Activated CD4-positive, CD25-positive, alpha-beta regulatory T cell treated with anti-CD3 and anti-CD28 coated beads, Interleukin-2, amount 50 U/mL, for 24 hours (primary cell): Measurements from ENCODE around the gene NKX2-1.

Source experiments
- ATAC-seq, 2 donors: fragments of 150-1000 bp; cut with Tn5 transposase; one replicate each; pipeline ENCODE4 v1.10.0; 2021; ENCODE audit warnings: mild to moderate bottlenecking in 1 of 2, moderate library complexity in 1 of 2

NKX2-1 gene

GRCh38 chr14:36517242-36518030, 2.6 kb downstream of the NKX2-1 start:
- no peak for ATAC-seq

GRCh38 chr14:36516719-36517241, 3.3 kb downstream of the NKX2-1 start:
- ATAC-seq: no peak

GRCh38 chr14:36515896-36516718, 3.9 kb downstream of the NKX2-1 start:
- no peak for ATAC-seq

DNA sequence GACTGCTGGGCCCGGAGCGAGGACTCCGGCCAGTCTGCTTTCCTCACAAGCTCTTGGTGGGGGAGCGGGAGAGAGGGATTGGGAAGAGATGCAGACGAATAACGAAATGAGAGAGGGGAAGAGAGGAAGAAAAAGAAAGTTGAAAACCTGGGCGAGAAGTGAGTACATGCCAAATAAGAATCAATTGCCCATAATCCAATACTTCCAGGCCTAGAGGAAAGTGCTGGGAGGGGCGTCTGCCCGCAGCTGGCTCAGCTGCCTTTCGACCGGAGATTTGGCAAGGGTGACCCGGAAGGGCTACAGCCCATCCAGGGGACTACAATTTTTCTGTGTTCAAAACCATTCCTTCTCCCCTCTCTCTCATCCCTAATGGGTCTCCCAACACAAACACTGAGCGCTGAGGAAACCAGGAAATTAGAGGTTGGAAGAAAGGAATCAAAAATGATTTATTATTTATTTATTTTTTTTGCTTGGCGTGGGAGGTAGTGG, 4.9 kb downstream of the NKX2-1 start:
- ATAC-seq: no peak

GRCh38 chr14:36514278-36515104, 5.5 kb downstream of the NKX2-1 start:
- no peak for ATAC-seq

DNA sequence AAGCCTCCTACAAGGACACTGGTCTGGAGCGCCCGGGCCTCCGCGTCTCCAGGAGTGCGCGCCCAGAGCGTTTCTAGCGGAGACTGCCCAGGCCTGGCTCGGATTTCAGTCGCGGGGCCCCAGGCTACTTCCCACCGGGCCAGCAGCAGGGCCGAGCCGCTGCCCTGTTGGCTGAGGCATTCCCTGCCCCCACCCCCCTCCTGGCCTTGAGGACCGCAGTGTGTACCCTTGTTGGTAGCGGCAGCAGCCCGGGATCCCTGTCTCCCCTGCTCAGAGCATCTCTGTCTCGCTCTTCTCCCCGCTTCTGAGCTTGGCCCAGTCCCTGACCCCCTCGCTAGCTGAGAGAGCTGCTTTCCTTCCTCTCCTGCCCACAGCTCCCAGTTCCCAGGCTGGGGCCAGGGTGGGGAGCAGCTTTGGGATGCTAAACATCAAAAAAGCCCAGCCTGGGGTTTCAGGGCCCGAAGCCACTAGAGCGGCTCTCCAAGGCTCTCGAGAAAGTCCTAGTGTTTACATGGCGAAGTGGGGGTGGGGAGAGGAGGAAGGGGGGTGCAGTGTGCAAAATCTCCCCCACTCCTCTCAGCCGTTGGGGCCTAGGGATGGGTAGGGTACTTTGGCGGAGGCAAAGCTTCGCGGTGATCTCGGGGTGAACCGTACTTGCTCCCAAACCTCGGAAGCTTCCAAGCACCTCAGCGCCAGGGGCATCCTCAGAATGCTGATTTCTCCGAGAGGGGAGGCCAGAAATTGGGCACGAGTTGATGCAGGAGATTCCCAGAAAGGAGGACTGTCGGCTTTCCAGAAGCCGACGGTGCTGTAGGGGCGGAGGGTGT, 6.4 kb downstream of the NKX2-1 start:
- no peak for ATAC-seq

- ATAC-seq: no peak
These were observed 7.0 kb downstream of the NKX2-1 start for GRCh38 chr14:36513012-36513420.

DNA sequence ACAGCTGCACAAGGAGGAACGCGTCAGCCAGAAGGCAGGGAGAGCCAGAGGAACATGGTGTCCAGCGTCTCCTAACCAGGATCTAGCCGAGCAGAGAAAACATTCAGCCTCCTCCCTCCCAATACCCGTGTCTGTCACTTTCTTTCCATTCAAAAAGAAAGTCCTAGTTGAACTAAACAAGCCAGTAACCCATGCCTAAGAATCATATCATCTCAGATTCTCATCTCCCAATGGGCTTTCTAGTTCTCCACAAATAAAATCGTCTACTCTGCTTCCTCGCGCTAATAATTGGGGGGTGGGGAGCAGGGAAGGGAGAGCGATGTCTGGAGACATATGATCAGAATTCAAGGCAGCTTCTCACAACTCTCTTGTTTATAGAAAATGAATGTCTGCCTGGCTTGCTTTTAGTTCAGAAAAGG, 7.4 kb downstream of the NKX2-1 start:
- no peak for ATAC-seq

DNA sequence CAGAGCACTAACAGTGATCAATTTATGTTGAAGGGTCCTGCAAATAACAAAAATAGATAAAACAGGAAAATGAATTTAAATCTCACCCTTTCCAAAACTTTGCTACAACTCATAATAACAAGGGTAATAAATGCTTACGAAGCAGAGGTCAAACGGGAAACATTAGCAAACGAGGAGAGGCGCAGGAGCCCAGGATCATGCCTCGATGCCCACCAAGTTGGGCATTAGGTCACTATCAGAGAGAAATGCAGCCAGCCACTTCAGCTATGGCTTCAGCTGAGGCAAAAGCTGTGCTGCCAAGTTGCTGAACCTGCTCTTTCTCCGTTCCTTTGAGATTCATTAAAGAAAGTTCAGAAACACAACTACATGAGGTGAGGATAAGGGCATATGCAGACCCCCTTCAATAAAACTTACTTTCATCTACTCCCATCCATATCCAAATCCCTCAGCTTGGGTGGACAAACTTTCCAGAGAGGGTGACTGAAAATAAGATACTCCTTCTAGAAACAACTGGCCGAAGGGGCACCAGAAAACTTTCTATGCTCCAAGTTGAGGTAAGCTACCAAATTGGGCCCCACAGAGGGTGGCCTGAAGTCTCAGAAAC, 7.9 kb downstream of the NKX2-1 start:
- no peak for ATAC-seq

- no peak for ATAC-seq
These were observed 9.2 kb downstream of the NKX2-1 start for GRCh38 chr14:36510874-36511273.

GRCh38 chr14:36510078-36510799, 9.8 kb downstream of the NKX2-1 start:
- ATAC-seq: no peak

DNA sequence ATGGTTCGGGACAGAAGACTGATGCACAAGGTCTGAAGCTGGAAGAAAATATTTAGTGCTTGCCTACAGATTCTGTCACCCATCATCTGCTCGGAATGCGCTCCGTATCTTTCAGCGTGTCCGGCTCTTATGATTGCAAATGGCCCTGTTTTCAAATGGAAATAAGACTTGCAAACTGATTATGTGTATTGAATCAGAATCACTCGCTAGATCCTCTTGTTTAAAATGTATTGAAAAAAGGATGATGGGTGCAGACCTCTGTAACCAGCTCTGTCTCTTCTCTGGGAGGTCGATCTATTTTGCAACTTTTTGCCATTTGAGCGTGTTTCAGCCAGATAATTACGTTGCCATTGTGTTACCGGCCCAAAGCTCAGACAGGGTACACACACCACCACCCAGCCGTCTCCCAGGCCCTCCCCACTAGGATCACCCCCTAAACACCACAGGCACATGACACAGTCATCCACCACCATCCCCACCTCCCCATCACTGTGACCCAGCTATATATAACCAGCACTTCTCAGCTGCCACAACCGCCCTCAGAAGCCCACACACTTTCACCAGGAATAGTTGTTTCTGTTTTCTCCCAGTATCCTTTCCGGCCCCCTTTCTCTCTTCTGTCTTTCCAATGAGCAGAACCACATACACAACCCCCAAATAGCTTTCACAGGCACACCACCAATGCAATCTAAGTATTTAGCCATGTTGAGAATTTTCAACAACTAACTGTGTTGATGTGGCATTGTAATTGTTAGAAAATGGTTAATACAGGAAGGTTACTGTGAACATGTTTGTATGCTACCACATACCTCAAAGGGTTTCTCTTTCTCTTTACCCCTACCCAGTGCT, 10.7 kb downstream of the NKX2-1 start:
- ATAC-seq: no peak

DNA sequence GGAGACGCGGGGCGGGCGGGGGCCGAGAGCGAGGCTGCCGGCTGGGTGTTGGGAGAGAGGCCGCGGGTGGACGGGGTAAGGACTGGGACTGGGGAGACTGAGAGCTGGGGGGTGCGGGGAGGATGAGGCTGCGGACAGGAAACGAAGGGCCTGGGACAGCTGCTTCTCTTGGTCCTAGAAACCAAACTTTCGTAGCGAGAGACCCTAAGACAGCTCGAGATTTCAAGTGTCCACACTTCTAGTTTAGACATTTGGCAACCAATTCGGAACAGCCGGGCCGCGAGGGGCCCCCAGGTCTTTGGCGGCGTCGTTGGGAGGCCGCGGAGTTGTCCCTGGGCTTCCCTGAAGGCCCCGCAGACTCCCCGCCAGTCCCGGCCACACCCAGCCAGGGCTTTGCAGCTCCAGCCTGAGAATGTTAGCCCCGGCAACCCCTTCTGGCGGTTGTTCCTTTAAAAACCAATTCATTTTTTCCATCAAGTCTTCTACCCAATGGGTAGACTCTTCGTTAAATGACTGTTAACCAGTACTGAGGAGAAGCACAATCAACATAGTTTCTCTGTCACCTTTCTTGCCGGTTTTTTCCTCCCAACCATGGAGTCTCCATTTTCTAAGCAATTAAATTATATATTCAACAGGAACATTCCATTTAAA, 11.5 kb downstream of the NKX2-1 start:
- ATAC-seq: no peak

DNA sequence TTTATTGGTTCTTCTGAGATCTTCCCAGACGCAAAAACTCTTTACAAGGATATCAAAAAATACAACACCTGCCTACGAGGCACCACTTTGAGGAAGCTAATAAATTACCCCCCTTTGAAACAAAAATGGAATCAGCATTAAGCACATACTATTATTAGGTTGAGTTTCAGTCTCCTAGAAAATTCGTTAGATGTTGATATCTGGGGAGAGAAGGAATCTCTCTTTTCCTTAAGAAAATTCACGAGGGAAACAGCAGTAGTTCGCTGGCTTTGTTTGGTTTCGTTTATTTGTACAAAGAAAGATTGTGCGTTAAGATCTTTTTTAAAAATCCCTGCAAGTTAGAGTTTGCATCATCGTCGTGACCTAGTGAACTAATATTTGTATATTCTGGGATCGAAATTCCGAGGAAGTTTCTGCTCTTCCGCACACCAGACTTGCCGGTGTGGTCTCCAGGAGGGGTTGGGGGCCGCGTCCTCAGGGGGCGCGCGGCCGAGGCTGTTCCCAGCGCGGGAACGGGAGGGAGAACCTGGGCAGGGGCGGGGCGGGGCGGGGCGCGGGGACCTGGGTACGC, 12.1 kb downstream of the NKX2-1 start:
- ATAC-seq: no peak

DNA sequence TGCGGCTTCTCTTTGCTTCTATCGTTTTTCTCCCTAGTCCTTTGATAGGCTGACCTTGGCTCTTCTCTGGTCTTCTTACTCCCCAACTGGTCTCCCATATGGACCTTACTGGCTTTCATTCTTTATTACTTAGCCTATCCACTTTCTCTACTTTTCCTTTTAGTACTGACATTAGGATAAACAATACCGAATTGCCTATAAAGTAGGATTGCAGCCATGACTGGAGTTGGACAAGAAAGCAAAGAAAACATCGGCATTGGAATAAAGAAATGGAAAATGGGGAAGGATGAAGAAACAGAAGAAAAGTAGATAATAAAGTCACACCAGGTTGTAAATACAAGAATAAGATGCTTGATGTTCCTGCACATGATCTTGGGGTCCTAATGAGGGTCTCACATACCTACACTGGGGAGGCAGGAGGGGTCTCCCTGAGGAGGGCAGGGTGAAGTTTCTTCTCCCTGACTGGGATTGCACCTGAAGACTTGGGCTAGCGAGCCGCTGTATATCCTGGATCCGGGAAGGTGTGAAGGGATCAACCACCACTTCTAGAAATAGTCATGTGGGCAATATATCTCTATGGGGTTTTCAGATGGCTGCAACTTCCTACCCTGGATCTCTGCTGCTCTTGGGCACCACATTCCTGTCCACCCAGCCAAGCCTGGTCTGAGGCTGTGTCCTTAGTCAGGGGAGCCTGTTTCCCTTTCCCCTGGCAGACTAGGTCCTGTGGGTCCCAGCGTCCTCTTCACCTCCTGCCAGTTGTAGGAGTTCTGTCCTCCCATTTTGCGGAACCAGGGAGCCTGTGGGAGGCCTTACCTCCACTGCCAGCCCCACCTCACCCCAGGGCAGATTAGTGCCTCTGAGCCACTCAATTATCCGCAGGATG, 13.1 kb downstream of the NKX2-1 start:
- no peak for ATAC-seq

- ATAC-seq: no peak
These were observed 13.9 kb downstream of the NKX2-1 start for GRCh38 chr14:36505892-36506731.
